ENCODE measurements around the gene ADGRG1.

Gene ADGRG1

DNA sequence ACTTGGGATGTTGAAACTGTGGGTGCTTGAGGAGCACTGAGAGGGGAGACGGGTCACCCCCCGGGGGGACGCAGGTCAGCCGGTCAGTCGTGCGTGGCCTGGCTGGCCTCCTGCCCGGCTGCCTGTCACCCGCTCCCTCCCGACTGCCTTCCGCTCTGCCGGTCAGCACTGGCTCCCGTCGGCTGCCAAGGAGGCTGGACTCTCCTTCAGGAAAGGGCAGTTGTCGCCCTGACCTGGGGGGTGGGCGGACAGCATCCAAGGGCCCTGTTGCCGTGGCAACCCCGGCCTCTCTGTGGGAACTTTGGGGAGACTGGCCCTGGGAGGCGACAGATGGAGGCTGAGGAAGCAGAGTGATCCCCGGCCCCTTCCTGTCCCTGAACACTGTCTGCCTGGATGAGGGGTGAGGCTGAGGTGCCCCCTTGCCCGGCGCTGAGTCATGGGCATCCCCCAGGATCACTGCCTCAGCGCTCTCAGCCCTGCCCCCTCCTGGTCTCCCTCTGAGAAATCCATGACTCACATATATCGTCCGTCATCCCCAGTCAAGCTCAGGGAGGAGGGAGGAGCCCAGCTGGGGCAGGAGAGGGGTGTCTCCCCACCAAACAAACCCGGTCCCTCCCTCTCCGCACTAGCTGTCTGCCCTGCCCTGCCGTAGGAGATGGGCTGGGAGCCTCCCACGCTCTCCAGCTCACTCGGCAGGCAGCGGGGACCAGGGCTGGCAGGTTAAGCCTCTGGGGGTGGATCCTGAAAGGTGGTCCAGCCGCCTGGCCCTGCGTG lies at the start of gene ADGRG1:
TSS of gene ADGRG1 (plus strand) at position 623 of the 774 bp plus-strand sequence. CDS start 21,658 bp downstream, outside the sequence.
- TF ChIP-seq, protein P1, sequence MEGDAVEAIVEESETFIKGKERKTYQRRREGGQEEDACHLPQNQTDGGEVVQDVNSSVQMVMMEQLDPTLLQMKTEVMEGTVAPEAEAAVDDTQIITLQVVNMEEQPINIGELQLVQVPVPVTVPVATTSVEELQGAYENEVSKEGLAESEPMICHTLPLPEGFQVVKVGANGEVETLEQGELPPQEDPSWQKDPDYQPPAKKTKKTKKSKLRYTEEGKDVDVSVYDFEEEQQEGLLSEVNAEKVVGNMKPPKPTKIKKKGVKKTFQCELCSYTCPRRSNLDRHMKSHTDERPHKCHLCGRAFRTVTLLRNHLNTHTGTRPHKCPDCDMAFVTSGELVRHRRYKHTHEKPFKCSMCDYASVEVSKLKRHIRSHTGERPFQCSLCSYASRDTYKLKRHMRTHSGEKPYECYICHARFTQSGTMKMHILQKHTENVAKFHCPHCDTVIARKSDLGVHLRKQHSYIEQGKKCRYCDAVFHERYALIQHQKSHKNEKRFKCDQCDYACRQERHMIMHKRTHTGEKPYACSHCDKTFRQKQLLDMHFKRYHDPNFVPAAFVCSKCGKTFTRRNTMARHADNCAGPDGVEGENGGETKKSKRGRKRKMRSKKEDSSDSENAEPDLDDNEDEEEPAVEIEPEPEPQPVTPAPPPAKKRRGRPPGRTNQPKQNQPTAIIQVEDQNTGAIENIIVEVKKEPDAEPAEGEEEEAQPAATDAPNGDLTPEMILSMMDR (conservative IDR thresholded peaks at IDR 0.05), result no peak
- no peak within 1 kb of the TSS for H3K27ac ChIP-seq

DNA sequence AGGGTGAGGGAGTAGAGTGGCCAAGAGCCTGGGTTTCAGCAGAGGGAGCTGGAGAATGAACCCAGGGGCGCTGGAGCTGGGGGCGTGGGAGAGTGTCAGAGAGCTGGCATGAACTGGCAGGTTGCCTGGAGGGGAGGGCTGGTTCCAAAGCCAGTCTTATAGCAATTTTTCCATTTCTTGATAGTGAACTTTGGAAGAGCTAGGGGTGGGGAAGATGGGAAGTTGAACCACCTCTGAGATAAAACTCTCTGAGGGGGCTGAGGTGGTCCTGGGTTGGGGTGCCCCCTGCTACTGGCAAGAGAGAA lies 49.1 kb upstream of the ADGRG1 start:
- TF ChIP-seq, protein P1 (conservative IDR thresholded peaks at IDR 0.05), result no peak
- H3K27ac ChIP-seq, result no peak overlapping the region

DNA sequence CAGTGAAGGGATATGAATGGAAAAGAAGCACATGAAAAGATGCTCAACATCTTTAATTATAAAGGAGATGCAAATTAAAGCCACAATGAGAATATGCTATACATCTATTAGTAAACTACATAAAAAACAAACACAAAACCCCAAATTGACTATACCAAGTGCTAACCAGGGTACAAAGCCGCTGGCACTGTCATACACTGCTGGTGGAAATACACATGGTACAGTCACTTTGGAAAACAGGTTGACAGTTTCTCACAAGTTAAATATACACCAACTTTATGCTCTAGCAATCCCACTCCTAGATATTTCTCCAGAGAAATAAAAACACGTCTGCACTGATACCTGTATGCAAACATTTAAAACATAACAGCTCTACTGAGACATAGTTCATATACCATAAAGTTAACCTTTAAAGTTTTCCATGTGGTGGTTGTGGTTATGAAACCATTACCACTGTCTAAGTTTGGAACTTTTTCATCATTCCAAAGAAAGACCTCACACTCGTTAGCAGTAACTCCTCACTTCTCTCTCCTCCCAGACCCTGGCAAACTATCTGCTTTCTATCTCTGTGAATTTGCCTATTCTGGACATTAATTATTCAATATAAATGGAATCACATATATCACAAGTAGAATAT lies 43.3 kb upstream of the ADGRG1 start:
- TF ChIP-seq, protein P1 (conservative IDR thresholded peaks at IDR 0.05), result no peak
- H3K27ac ChIP-seq, result no peak overlapping the region

DNA sequence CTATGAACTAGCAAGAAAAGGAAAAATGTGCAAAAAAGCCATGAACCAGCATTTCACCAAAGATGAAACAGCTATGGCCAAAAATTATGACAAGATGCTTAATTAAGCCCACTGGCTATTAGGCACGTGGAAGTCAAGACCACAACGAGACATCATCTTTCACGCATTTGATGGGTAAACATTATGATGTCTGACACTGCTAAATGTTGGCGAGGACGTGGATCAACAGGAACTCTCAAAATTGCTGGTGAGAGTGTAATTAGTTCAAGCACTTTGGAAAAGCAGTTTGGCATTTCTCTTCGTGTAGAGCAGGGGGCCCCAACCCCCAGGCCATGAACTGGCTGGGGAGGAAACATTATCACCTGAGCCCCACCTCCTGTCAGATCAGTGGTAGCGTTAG lies 39.6 kb upstream of the ADGRG1 start:
- TF ChIP-seq, protein P1 (conservative IDR thresholded peaks at IDR 0.05), result no peak
- no peak overlapping the region for H3K27ac ChIP-seq

DNA sequence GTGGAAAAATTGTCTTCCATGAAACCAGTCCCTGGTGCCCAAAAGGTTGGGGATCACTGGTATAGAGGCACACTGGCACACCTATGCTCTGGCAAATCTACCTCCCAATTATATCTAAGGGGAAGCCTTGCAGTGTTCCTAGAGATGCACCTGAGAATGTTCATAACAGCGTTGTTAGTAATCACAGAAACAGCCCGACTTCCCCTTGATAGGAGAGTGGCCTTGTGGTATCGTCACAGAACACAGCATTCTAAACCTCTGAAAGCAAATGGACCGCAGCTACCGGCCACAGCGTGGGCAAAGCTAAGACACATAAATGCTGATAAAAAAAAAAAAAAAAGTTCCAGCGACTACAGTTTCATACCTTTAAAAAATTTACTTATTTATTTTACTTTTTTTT lies 39.1 kb upstream of the ADGRG1 start:
- H3K27ac ChIP-seq, result no peak overlapping the region
- TF ChIP-seq, protein P1 (conservative IDR thresholded peaks at IDR 0.05), result no peak

DNA sequence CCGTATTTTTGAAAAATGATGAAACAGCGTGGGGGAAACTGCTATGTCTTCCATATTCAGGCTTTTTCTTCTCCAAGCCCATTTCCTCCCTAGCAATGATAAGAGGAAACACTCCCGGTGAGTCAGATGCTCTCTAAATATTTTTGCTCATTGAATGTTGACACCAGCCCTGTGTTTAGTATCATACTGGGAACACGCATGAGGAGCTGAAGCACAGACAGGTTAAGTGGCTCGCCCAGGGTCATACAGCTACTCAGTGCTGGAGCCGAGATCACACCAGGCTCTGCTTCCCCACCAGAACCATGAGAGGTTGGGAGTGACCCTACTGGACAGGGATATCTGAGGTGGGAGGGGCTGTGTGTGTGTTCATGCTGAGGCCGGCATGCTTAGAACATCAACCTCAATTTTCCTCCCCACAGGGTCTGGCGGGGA lies 37.8 kb upstream of the ADGRG1 start:
- H3K27ac ChIP-seq, result no peak overlapping the region
- TF ChIP-seq, protein P1 (conservative IDR thresholded peaks at IDR 0.05), result no peak

DNA sequence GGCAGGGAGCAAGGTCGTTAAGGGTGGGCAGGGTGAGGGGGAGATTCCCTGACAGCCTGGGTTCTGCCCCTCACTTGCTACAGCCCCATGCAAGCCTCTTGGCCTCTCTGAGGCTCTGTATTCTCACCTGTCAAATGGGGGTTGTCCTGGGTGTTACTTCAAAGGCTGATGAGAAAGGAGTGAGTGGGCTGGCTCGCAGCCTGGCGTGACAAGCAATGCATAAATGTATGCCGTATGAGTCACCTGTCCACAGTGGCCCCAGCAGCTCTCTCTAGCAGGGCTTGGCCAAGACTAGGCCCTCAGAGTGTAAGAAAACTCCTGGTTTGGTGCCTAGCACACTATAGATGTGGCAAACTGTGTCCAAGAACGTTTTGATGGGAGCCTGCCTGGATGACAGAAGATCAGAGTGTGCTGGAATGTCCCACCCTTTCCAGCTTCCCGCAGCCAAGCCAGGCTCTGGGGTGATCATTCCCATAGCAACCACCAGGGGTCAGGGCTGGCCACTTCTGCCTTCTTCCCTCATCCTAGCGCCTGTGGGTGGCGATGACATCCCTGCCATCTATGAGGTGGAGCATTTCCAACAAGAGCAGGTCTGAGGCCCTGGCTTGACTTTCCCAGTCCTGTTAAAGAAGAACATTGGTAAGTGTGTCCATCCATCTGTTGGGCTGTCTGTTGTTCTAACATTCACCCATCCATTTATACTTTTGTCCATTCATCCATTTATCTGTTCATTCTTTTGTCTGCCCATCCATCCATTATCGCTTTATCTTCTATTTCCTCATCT lies 37.2 kb upstream of the ADGRG1 start:
- no peak overlapping the region for H3K27ac ChIP-seq

More for the DNA sequence above, 37.2 kb upstream of the ADGRG1 start:
- TF ChIP-seq, protein P1 (conservative IDR thresholded peaks at IDR 0.05), result peak; percentile 77

Data from VCaP (cell line).